HS-27A (cell line): ENCODE results near the gene ZNF593.

Source experiments
- DNase-seq: peaks from one replicate; pipeline ENCODE4 v3.0.0-alpha.2; 2012; ENCODE audit warnings: low read depth, missing footprints

The ZNF593 gene

GRCh38 chr1:26169198-26169554, 532 bp upstream of the ZNF593 start:
- DNase-seq: no peak

- no peak for DNase-seq
These were observed 739 bp downstream of the ZNF593 start for GRCh38 chr1:26170472-26170821.

DNA sequence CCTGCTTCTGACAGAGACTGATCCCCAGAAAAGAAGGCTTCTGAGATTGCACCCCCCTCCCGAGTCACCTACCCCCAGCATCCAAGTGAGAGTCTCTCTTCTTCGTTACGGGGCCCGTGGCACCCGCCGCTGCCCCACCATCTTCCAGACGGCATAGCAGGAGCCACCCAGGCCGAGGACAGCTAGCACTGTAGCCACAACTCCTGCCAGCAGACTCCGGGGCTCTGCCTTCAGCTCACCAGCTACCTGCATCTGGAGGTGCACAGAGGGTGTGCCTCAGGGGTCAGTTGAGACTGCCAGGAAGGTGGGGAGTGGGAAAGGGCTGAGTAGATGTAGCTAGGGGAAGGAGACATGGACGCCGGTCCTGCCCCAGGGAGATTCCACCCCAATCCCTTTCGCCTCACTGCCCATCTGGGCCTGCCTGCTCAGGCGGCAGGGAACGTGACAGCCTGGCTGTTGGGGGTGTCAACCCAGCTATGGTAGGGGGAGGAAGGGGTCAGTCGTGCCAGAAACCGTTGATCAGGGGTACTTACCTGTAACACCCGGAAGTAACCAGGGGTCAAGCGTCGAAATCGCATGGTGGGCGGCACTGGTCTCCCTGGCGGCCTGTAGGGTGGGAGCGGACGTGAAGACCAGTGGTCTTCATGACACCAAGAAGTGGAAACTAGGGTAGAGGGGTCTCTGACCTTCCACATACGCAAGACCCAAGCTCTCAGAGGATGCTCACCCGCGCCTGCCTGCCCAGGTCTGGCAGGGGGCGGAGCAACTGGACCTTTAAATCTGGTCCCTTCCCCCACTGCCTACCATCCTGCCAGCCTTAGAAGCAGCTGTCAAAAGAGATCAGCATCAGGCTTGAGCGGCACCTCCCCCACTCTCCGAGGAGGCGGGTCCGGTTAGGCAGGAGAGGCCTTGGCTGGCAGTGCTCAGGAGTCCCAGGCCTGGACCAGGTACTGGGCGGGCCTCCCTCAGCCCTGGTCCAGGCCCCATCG, 1.7 kb downstream of the ZNF593 start, which contains the start of gene ZNF593OS:
Gene ZNF593OS, minus strand, starts transcription at position 749 of the 989 bp plus-strand sequence. Its CDS starts 171 bp downstream, at position 578.
- DNase-seq: no peak

GRCh38 chr1:26175346-26175745, 5.6 kb downstream of the ZNF593 start:
- no peak for DNase-seq

DNA sequence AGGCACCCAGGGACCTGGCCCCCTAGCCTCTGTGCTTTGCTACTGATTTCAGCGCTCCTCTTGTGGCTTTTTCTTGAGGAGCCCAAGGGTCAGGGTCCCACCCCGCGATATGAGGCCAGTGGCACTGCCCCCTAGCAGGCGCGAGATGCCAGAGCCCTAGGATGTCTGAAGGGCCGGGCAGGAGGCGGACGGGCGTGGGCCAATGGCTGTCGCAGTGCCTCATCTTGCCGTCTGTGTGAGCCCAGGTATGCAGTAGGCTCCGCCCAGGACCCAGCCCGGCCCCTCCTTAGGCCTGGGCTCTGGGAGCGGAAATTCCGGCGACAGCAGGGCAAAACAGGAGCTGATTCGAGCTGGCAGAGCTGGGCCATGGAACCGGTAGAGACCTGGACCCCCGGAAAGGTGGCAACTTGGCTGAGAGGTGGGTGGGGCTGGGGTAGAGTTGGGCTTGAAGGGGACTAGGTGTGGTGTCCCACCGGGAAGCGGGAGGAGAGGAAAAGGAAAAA, 7.5 kb downstream of the ZNF593 start, which contains the start of gene CNKSR1:
Gene CNKSR1, plus strand, starts transcription at position 310 of the 503 bp plus-strand sequence. Its CDS starts 57 bp downstream, at position 367.
- DNase-seq: no peak

DNA sequence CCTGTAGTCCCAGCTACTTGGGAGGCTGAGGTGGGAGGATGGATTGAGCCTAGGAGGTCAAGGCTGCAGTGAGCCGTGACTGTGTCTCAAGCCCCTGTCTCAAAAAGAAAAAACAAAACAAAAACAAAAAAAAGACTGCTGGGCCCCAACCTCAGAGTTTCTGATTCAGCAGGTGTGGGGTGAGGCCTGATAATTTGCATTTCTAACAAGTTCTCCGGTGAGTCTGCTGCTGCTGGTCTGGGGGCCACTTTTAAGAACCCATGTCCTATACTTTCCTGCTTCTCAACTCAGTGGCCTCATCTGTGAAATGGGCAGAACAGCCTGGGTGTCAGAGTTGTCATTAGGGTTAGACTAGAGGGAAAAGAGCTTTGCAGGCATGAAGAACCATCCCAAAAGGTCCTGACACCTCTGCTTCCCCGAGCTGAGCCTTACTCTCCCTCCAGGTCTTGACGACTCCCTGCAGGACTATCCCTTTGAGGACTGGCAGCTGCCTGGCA, 10.3 kb downstream of the ZNF593 start:
- DNase-seq: no peak

DNA sequence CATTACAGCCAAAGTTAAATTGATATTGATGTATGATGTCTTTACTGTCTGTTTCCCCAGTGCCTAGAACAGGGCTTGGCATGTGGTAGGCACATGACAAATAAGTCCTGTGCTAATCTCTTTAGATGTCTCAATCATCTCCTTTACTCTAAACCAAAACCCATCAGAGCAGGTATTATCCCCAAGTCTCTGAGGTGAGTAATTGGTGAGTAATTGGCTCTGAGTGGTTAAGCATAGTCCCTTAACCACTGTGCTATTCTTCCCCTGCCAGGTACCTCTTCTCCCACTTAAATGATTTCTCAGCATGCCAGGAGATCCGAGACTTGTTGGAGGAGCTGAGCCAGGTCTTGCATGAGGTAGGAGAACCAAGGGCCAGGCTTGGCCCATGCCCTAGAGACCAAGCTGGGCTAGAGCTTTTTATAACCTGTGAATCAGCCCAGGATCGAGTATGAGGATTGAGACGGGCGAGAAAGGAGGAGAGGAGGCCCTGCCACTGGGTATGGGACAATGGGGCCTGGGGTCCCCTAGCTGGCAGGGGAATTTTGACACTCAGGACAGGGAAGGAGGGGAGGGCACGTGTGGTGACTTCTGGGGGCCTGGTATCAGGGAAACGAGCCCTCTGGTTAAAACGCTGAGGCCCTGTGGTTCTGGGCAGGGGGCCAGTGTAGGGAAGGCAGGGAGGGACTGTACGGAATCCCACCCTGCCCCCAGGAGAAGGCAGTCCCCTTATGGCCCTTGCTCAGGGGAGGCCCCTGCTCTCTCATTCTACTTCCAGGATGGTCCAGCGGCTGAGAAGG, 12.1 kb downstream of the ZNF593 start:
- DNase-seq: no peak

GRCh38 chr1:26182383-26182696, 12.6 kb downstream of the ZNF593 start:
- no peak for DNase-seq

GRCh38 chr1:26184086-26184485, 14.4 kb downstream of the ZNF593 start:
- no peak for DNase-seq

DNA sequence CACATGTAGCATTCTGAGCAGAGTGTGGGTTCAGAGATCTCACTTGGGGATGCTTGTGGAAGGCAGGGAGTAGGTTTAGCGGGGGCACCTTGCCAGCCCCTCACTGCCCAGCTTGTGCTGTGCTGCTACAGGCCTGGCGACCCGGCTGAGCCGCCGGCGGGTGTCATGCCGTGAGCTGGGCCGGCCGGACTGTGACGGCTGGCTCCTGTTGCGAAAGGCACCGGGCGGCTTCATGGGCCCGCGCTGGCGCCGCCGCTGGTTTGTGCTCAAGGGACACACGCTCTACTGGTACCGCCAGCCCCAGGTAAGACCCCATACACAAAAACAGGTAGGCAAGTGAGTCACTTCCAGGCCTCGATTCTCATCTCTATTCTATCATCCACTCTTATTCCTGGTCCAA, 15.2 kb downstream of the ZNF593 start:
- no peak for DNase-seq

DNA sequence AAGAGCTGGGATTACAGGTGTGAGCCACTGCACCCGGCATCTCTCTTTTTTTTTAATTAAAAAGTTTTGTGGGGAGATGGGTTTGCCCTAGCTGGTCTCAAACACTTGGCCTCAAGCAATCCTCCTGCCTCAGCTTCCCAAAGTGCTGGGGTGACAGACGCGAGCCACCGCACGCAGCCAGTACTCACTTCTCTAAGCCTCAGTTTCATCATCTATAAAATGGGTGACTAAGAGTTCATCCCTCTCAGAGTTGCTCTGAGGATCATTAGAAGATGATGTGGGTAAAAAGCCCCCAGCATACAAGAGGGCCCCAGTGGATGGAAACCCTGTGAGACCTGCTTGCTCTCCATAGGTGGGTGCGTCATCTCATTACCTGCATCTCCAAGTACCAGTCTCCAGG, 18.2 kb downstream of the ZNF593 start:
- no peak for DNase-seq

DNA sequence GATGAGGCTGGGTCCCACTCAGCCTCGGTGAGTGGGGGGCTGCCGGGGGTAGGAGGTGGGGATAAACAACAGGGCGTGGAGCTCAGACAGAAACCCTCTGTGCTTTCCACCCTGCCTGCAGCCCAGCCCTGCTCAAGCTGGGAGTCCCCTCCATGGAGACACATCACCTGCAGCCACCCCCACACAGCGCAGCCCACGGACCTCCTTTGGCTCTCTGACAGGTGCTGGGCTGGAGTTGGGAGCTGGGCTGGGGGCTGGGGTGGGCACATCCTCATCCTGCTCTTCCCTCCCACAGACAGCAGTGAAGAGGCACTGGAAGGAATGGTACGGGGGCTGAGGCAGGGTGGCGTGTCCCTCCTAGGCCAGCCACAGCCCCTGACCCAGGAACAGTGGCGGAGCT, 18.8 kb downstream of the ZNF593 start:
- no peak for DNase-seq

DNA sequence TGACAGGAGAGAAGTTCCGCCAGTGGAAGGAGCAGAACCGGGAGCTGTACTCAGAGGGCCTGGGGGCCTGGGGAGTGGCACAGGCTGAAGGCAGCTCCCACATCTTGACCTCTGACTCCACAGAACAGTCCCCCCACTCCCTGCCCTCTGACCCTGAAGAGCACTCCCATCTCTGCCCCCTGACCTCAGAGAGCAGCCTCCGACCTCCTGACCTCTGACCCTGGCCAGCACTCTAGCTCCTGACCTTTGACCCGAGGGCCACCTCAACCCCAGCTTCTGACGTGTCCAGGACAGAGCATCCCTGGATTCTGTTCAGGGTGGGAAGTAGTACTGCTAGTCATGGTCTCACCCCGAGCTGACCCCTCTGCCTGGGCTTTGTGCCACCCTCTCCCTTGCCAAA, 19.6 kb downstream of the ZNF593 start:
- no peak for DNase-seq

DNA sequence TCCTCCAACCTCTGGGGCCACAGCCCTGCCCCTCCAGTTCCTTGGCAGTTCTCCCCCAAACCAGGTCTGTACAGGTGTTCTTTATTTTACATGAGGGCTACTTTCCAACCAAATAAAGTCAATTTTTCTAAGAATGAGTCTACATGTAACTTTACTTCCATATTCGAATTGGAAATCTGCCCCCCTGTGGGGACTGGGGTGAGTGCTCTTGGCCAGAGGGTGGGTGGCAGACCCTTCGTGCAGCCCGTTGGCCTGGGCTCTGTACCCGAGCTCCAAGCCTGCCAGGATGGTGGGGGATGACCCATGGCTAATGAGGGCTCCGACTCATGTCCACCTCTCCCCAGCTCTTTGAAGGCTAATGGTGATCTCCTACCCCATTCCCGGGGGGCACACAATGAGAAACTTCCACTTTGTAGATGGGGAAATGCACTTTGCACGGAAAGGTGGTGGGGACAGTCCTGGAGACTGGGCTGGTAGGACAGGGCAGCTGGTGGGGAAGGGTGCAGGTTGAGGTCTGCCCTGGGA, 20.1 kb downstream of the ZNF593 start:
- DNase-seq: no peak

GRCh38 chr1:26190373-26190987, 20.8 kb downstream of the ZNF593 start, which contains the start of gene CATSPER4:
CATSPER4 (plus strand) TSS chr1:26190602; CDS start chr1:26190628, 26 bp downstream.
- no peak for DNase-seq

DNA sequence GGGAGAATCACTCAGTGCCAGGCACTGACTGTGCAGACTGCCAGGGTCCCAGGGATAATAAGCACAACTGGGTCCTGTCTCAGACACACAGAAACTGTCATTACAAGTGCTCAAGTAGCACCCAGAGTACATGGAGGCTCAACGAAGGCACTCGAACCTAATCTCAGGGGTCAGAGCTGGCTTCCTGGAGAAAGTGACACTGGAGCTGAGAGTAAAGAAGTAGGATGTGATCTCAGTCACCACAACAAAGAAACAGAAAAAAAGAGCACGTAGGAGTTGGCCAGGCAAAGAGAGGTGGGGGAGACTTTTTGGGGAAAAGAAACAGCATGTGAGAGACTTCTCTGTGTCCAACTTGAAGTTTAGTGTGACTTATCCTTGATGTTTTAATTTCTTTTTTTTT, 22.0 kb downstream of the ZNF593 start:
- no peak for DNase-seq

DNA sequence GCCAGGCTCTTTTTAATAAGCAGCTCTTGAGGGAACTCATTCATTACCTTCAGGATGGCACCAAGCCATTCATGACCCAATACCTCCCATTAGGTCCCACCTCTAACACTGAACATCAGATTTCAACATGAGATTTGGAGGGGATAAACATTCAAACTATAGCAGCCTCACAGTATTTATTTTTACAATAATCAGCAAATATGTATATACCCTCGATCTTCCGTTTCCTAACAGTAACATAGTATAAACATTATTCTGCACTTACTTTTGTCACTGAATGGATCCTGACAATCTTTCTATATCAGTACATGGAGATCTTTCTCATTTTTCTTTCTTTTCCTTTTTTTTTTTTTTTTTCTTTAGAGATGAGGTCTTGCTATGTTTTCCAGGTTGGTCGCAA, 26.1 kb downstream of the ZNF593 start:
- no peak for DNase-seq

- DNase-seq: no peak
These were observed 27.6 kb downstream of the ZNF593 start for GRCh38 chr1:26197301-26197700.

DNA sequence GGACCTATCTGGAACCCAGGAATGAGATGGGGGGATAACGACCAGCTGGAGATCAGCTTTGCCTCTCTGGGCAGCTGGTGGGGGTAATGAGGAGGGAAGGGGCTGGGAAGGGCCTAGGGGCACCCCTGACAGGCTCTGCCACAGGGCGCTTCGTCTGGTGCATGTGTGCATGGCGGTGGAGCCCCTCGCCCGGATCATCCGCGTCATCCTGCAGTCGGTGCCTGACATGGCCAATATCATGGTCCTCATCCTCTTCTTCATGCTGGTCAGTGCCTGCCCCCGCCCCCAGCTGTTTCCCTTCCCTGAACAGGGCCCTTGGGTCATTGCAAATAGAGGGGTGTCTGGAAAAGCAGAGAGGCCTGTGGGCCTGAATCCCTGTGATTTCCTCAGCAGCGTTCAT, 28.1 kb downstream of the ZNF593 start:
- DNase-seq: no peak

DNA sequence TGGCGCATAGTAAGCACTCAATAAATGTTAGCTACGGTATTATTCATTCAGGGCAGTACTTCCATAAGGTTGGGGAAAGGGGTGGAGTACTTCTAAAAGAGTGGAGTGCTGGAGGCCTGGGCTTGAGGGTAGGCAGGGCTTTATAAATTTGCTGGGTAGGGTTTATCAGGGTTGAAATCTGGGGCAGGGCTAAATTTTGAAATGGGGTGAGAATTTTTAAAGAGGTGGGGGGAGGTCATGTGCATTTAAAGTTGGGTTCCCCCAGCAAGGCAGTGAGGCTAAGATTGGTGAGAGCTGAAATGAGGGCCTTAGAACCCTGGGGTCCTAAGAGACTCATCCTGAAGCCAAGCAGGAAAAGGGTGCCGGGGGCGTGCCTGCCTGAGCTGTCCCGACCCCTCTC, 30.7 kb downstream of the ZNF593 start:
- no peak for DNase-seq

- DNase-seq: no peak
These were observed 34.1 kb downstream of the ZNF593 start for GRCh38 chr1:26203642-26204318.
